ENCODE results near the gene PHACTR1.

DNA sequence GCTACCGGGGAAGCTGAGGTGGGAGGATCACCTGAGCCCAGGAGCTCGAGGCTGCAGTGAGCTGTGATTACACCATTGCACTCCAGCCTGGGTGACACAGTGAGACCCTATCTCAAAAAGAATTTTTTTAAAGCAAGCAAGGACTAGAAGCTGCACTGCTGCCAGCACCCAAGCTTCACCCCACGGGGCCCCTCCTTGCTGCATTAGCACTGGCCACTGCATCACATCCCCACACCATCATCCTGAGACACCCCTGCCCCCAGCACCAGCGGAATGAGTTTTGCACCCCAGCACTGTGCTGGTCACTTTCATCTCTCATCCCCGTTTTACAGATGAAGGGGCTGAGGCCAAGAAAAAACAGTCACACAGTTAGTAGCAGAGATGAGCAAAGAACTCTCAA lies 580.8 kb downstream of the PHACTR1 start:
- TF ChIP-seq, protein P1, sequence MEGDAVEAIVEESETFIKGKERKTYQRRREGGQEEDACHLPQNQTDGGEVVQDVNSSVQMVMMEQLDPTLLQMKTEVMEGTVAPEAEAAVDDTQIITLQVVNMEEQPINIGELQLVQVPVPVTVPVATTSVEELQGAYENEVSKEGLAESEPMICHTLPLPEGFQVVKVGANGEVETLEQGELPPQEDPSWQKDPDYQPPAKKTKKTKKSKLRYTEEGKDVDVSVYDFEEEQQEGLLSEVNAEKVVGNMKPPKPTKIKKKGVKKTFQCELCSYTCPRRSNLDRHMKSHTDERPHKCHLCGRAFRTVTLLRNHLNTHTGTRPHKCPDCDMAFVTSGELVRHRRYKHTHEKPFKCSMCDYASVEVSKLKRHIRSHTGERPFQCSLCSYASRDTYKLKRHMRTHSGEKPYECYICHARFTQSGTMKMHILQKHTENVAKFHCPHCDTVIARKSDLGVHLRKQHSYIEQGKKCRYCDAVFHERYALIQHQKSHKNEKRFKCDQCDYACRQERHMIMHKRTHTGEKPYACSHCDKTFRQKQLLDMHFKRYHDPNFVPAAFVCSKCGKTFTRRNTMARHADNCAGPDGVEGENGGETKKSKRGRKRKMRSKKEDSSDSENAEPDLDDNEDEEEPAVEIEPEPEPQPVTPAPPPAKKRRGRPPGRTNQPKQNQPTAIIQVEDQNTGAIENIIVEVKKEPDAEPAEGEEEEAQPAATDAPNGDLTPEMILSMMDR (IDR thresholded peaks at IDR 0.05): no peak
- TF ChIP-seq POLR2A (IDR thresholded peaks at IDR 0.05): no peak
